ENCODE results near the gene ELAVL4.

Gene ELAVL4

GRCh38 chr1:50209749-50210148 is 101.0 kb downstream of the ELAVL4 start:
- TF ChIP-seq CTCF (IDR thresholded peaks at IDR 0.05; ENCODE audit: insufficient read depth, missing control alignments): no peak
- FAIRE-seq (no peak), DNase-seq (ENCODE audit: insufficient read length, low spot score) (no peak)

DNA sequence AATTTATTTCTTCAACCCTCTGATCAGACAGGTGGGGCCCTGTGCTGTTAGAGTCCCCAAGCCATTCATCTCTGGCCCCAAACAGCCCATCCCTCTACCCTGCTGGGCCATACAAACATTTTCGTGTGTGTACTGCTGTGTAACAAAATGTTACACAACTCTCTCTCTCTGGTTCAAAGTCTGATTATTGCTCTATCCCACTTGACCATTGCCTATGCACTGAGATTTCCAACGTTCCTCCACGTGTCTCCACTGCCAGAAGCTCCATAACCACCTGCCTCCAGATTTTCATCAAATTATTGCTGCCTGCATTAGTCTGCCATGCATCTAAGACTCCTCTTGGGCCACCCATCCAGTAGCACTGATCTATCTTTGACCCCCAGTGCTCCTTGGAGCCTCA is 104.8 kb downstream of the ELAVL4 start:
- DNase-seq (ENCODE audit: insufficient read length, low spot score) (no peak), FAIRE-seq (no peak)

GRCh38 chr1:50214717-50215116 is 106.0 kb downstream of the ELAVL4 start:
- FAIRE-seq: no peak
- no peak for DNase-seq (ENCODE audit: insufficient read length, low spot score)
- TF ChIP-seq CTCF (IDR thresholded peaks at IDR 0.05; ENCODE audit: insufficient read depth, missing control alignments): no peak

More for the DNA sequence above, 104.8 kb downstream of the ELAVL4 start:
- no peak for TF ChIP-seq CTCF (IDR thresholded peaks at IDR 0.05; ENCODE audit: insufficient read depth, missing control alignments)

- no peak for FAIRE-seq
- no peak for TF ChIP-seq CTCF (IDR thresholded peaks at IDR 0.05; ENCODE audit: insufficient read depth, missing control alignments)
- no peak for DNase-seq (ENCODE audit: insufficient read length, low spot score)
These were observed 109.8 kb downstream of the ELAVL4 start for GRCh38 chr1:50218344-50219120.

DNA sequence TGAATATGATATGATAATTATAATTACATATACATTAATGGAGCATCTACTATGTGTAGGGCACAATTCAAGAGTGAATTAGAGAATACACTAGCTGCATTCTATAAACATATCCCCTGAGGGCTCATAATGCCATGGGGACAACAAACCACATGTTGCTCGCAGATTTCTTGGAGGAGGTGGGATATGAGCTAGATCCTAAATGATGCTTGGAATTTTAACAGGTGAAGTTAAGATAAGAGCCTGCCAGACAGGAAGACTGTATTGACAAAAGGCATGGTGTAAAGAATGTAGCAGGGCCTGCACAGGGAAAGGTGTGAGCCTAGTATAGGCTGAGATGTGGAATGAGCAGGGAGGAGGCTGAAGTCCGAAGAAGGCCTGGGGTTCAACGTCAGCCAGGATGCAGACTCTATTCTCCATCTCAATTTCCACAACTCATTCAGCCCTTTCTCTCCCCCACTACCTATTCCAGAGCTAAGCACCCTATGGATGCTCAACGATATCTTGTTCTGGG is 120.2 kb downstream of the ELAVL4 start:
- FAIRE-seq (no peak), DNase-seq (ENCODE audit: insufficient read length, low spot score) (no peak)
- TF ChIP-seq CTCF (IDR thresholded peaks at IDR 0.05; ENCODE audit: insufficient read depth, missing control alignments): no peak

DNA sequence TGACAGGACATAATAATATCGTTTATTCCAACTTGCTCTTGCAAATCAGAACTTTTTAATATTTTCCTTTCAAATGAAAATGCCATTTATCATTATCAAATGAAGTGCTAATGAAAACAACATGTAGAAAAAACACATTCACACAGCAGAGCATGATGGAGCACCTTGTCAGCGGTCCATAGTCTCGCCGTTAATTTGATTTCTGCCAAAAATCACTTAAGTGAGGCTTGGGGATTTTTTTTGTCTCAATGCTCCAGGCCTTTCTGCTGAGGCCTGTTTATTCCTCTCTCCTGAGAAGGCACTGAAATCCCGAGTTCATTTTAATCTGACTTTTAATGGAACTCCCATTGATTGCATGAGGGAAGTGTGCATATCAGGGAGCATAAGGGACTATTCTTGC is 122.5 kb downstream of the ELAVL4 start:
- DNase-seq (ENCODE audit: insufficient read length, low spot score): no peak
- no peak for FAIRE-seq
- TF ChIP-seq CTCF (IDR thresholded peaks at IDR 0.05; ENCODE audit: insufficient read depth, missing control alignments): no peak

DNA sequence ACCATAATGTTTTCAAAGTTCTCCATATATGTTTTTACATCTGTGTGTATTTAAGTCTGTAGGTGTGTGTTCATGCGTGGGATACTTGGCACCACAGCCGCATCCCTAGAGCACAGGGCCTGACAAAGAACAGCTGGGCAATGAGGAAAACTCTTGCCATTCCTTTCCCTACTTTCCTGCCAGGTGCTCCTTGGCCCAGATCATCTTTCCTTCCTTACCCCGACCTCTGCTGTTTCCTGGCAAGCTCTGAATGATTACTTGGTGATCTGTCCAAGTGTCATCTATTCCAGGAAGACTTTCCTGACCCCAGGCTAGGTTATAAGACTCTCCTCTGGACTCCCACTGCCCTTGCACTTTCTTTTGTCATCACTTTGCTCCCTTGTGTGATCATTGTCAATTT is 123.6 kb downstream of the ELAVL4 start:
- no peak for TF ChIP-seq CTCF (IDR thresholded peaks at IDR 0.05; ENCODE audit: insufficient read depth, missing control alignments)
- DNase-seq (ENCODE audit: insufficient read length, low spot score) (no peak), FAIRE-seq (no peak)

All from D721Med (cell line).